ENCODE data around the gene ADAMTSL4.
"Not testable (repeated sequence)": the region's sequence is repeated elsewhere in the genome, so short reads cannot be mapped to it uniquely, and the experiment has no call there.

DNA sequence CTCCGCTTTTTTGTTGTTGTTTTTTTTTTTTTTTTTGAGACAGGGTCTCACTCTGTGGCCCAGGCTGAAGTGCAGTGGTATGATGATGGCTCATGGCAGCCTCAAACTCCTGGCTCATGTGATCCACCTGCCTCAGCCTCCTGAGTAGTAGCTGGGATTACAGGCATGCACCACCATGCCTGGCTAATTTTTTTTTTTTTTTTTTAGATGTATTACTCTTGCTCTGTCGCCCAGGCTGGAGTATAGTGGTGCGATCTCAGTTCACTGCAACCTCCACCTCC, 56.2 kb downstream of the ADAMTSL4 start:
- TF ChIP-seq, protein P1, sequence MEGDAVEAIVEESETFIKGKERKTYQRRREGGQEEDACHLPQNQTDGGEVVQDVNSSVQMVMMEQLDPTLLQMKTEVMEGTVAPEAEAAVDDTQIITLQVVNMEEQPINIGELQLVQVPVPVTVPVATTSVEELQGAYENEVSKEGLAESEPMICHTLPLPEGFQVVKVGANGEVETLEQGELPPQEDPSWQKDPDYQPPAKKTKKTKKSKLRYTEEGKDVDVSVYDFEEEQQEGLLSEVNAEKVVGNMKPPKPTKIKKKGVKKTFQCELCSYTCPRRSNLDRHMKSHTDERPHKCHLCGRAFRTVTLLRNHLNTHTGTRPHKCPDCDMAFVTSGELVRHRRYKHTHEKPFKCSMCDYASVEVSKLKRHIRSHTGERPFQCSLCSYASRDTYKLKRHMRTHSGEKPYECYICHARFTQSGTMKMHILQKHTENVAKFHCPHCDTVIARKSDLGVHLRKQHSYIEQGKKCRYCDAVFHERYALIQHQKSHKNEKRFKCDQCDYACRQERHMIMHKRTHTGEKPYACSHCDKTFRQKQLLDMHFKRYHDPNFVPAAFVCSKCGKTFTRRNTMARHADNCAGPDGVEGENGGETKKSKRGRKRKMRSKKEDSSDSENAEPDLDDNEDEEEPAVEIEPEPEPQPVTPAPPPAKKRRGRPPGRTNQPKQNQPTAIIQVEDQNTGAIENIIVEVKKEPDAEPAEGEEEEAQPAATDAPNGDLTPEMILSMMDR (IDR thresholded peaks at IDR 0.05), result not testable (repeated sequence)
- TF ChIP-seq POLR2A (IDR thresholded peaks at IDR 0.05), result not testable (repeated sequence)
